ENCODE results near the gene SERGEF. TPM values are rescaled to one million over a fixed set of nuclear protein-coding genes. Genes with fewer than 3 reads are reported as not detected.

Gene SERGEF
- total RNA-seq, 2 donors from 2014 or later: 29.9 to 39.4 TPM

- no peaks in the 10 kb centered on the region for H3K36me3 ChIP-seq
- H3K27me3 ChIP-seq (replicated peaks; ENCODE audit: insufficient read depth): no peaks in the 10 kb centered on the region
- no peaks in the 10 kb centered on the region for H3K9me3 ChIP-seq
- WGBS: 91% methylated on average over 1 of the region's 1 CpG
- H3K27ac ChIP-seq: no peak overlapping the region
- intact Hi-C loops (cut with DNase I): no loop called here
- H3K4me1 ChIP-seq (replicated peaks): no peaks in the 10 kb centered on the region
- H3K4me3 ChIP-seq: no peak overlapping the region
- no peak for DNase-seq (ENCODE audit: low spot score)
- TF ChIP-seq CTCF (IDR thresholded peaks at IDR 0.05) (no peak), POLR2A (IDR thresholded peaks at IDR 0.05) (no peak), POLR2AphosphoS5 (IDR thresholded peaks at IDR 0.05) (no peak)
Observed at GRCh38 chr11:17790453-17790852, 222.4 kb downstream of the SERGEF start.

- Histone ChIP-seq H3K27ac (no peak overlapping the region), H3K9me3 (no peaks in the 10 kb centered on the region), H3K36me3 (no peaks in the 10 kb centered on the region), H3K4me3 (no peak overlapping the region), H3K27me3 (replicated peaks; ENCODE audit: insufficient read depth) (no peaks in the 10 kb centered on the region), H3K4me1 (replicated peaks) (no peaks in the 10 kb centered on the region)
- 96% methylated on average over 5 of the region's 5 CpGs for WGBS
- TF ChIP-seq POLR2AphosphoS5 (IDR thresholded peaks at IDR 0.05) (no peak), CTCF (IDR thresholded peaks at IDR 0.05) (no peak), POLR2A (IDR thresholded peaks at IDR 0.05) (no peak)
- intact Hi-C loops (cut with DNase I): no loop called here
- DNase-seq (ENCODE audit: low spot score): no peak
Observed at GRCh38 chr11:17788084-17788483, 224.8 kb downstream of the SERGEF start.

GRCh38 chr11:17786824-17787525 lies 225.9 kb downstream of the SERGEF start:
- TF ChIP-seq POLR2A (IDR thresholded peaks at IDR 0.05) (no peak), POLR2AphosphoS5 (IDR thresholded peaks at IDR 0.05) (no peak), CTCF (IDR thresholded peaks at IDR 0.05) (no peak)
- Histone ChIP-seq H3K27me3 (replicated peaks; ENCODE audit: insufficient read depth) (no peaks in the 10 kb centered on the region), H3K4me3 (no peak overlapping the region), H3K36me3 (no peaks in the 10 kb centered on the region), H3K4me1 (replicated peaks) (no peaks in the 10 kb centered on the region), H3K9me3 (no peaks in the 10 kb centered on the region), H3K27ac (no peak overlapping the region)
- DNase-seq (ENCODE audit: low spot score): no peak
- intact Hi-C loops (cut with DNase I): no loop called here
- WGBS: 90% methylated on average over 14 of the region's 14 CpGs

GRCh38 chr11:17783878-17784277 lies 229.0 kb downstream of the SERGEF start:
- intact Hi-C loops (cut with DNase I): no loop called here
- DNase-seq (ENCODE audit: low spot score): no peak
- Histone ChIP-seq H3K27ac (no peak overlapping the region), H3K36me3 (no peaks in the 10 kb centered on the region), H3K4me1 (replicated peaks) (no peaks in the 10 kb centered on the region), H3K4me3 (no peak overlapping the region), H3K27me3 (replicated peaks; ENCODE audit: insufficient read depth) (no peaks in the 10 kb centered on the region), H3K9me3 (no peaks in the 10 kb centered on the region)
- 91% methylated on average over 4 of the region's 4 CpGs for WGBS
- no peak for TF ChIP-seq POLR2A (IDR thresholded peaks at IDR 0.05)
- TF ChIP-seq POLR2AphosphoS5 (IDR thresholded peaks at IDR 0.05): no peak
- no peak for TF ChIP-seq CTCF (IDR thresholded peaks at IDR 0.05)

Data from prostate gland (tissue), 2 donors.